HepG2 (cell line): ENCODE results near the gene HAUS1. TPM values are rescaled to one million over a fixed set of nuclear protein-coding genes. Genes with fewer than 3 reads are reported as not detected.

Source experiments
- ARID2 ChIP-seq: sonication (generic); formaldehyde crosslinking; IDR thresholded peaks from 2 replicates; pipeline ENCODE4 v1.8.1; 2022; ENCODE audit warnings: mild to moderate bottlenecking, missing genetic modification reagents, borderline replicate concordance
- BRD4 ChIP-seq: sonication (generic); formaldehyde crosslinking; IDR thresholded peaks from 2 replicates; pipeline ENCODE4 v1.4.0; 2020; ENCODE audit warnings: missing genetic modification reagents
- DMAP1 ChIP-seq: IDR thresholded peaks from 2 replicates; pipeline ENCODE4 v1.6.1; 2016
- FOXJ3 ChIP-seq: sonication (generic); formaldehyde crosslinking; IDR thresholded peaks from 2 replicates; pipeline ENCODE4 v1.4.0; 2020; ENCODE audit warnings: missing genetic modification reagents, mild to moderate bottlenecking, borderline replicate concordance
- FOXP1 ChIP-seq, 2 experiments: fragments of 450-650 bp in 1 of 2; IDR thresholded peaks; 2 replicates each; pipeline ENCODE4 v1.6.1; 2017 to 2018; ENCODE audit warnings: antibody characterized with exemption in 1 of 2
- GABPB1 ChIP-seq: IDR thresholded peaks from 2 replicates; pipeline ENCODE4 v1.6.1; 2016; ENCODE audit warnings: mild to moderate bottlenecking, missing genetic modification reagents, moderate library complexity, missing compliant biosample characterization
- JUN ChIP-seq: sonication (generic); formaldehyde crosslinking; IDR thresholded peaks from 2 replicates; pipeline ENCODE4 v1.4.0; 2020; ENCODE audit warnings: mild to moderate bottlenecking, missing genetic modification reagents
- KDM6A ChIP-seq: IDR thresholded peaks from 2 replicates; pipeline ENCODE4 v1.6.1; 2016; ENCODE audit warnings: low read depth
- MTF1 ChIP-seq: sonication (generic); formaldehyde crosslinking; IDR thresholded peaks from 2 replicates; pipeline ENCODE4 v1.5.0; 2020; ENCODE audit warnings: missing genetic modification reagents
- NFYC ChIP-seq: IDR thresholded peaks from 2 replicates; pipeline ENCODE4 v1.6.1; 2016; ENCODE audit warnings: missing genetic modification reagents, missing compliant biosample characterization
- POLR2G ChIP-seq: fragments of 200-400 bp; formaldehyde crosslinking; IDR thresholded peaks from 2 replicates; pipeline ENCODE4 v1.6.1; 2018; ENCODE audit warnings: mild to moderate bottlenecking, low read depth, low read length, moderate library complexity
- RAD51 ChIP-seq: fragments of 450-650 bp; IDR thresholded peaks from 2 replicates; pipeline ENCODE4 v1.6.1; 2016; ENCODE audit warnings: borderline replicate concordance
- SALL1 ChIP-seq: sonication (generic); formaldehyde crosslinking; IDR thresholded peaks from 2 replicates; pipeline ENCODE4 v1.8.0; 2022; ENCODE audit warnings: mild to moderate bottlenecking, missing genetic modification reagents
- THAP11 ChIP-seq: IDR thresholded peaks from 2 replicates; pipeline ENCODE4 v1.6.1; 2016; ENCODE audit warnings: missing biosample characterization, missing genetic modification reagents
- ZEB1 ChIP-seq: IDR thresholded peaks from 2 replicates; pipeline ENCODE4 v1.6.1; 2012; ENCODE audit warnings: mild to moderate bottlenecking, low read depth, inconsistent platforms; ENCODE audit not compliant: insufficient replicate concordance
- ZNF207 ChIP-seq: fragments of 450-650 bp; IDR thresholded peaks from 2 replicates; pipeline ENCODE4 v1.6.1; 2016; ENCODE audit warnings: antibody characterized with exemption, borderline replicate concordance
- ZNF432 ChIP-seq: sonication (generic); formaldehyde crosslinking; IDR thresholded peaks from 2 replicates; pipeline ENCODE4 v1.5.0; 2020; ENCODE audit warnings: missing genetic modification reagents, mild to moderate bottlenecking, borderline replicate concordance
- ZNF510 ChIP-seq: sonication (generic); formaldehyde crosslinking; IDR thresholded peaks from 2 replicates; pipeline ENCODE4 v1.4.0; 2020; ENCODE audit warnings: low read depth, mild to moderate bottlenecking, missing genetic modification reagents
- ZNF589 ChIP-seq: sonication (generic); formaldehyde crosslinking; conservative IDR thresholded peaks from 2 replicates; pipeline ENCODE4 v1.8.0; 2022; ENCODE audit warnings: mild to moderate bottlenecking, moderate library complexity, missing genetic modification reagents
- ZNF614 ChIP-seq: IDR thresholded peaks from 2 replicates; pipeline ENCODE4 v1.6.1; 2018; ENCODE audit warnings: missing biosample characterization, missing genetic modification reagents, inconsistent platforms, borderline replicate concordance
- ZNF629 ChIP-seq: sonication (generic); formaldehyde crosslinking; conservative IDR thresholded peaks from 2 replicates; pipeline ENCODE4 v1.5.0; 2020; ENCODE audit warnings: missing genetic modification reagents
- ZNF75D ChIP-seq: sonication (generic); formaldehyde crosslinking; IDR thresholded peaks from 2 replicates; pipeline ENCODE4 v1.8.1; 2023; ENCODE audit warnings: missing genetic modification reagents, mild to moderate bottlenecking, borderline replicate concordance
- polyA plus RNA-seq, 8 experiments: library from polyadenylated mRNA; depleted of rRNA in 3 of 8; stranded (reverse) in 7 of 8; unstranded in 1 of 8; fragments of >200 nt; fragmentation: Illumina TruSeq in 4 of 8; extraction: Trizol in 4 of 8; gene quantifications; 2 replicates each; pipeline versions ENCODE4 v1.2.1 to v1.2.3, GENCODE V29; 2011 to 2016; ENCODE audit warnings: low read depth in 4 of 8, missing spikeins in 1 of 8, mixed read lengths in 1 of 8; ENCODE audit not compliant: insufficient read depth in 1 of 8
- total RNA-seq, 5 experiments: library from RNA; depleted of rRNA; stranded (reverse); fragments of >200 nt; fragmentation: Illumina TruSeq; extraction: Trizol; gene quantifications; 2 replicates each; pipeline ENCODE4 v1.2.3, GENCODE V29; 2016; ENCODE audit warnings: low read depth in 1 of 5
- TF ChIP-seq, protein P1 (sequence below): sonication (generic); formaldehyde crosslinking; IDR thresholded peaks from 2 replicates; pipeline ENCODE4 v1.4.0; 2020; ENCODE audit warnings: mild to moderate bottlenecking, missing genetic modification reagents
- TF ChIP-seq, protein P2 (sequence below): sonication (generic); formaldehyde crosslinking; IDR thresholded peaks from 2 replicates; pipeline ENCODE4 v1.8.1; 2022; ENCODE audit warnings: low read depth, mild to moderate bottlenecking, missing genetic modification reagents
- TF ChIP-seq, protein P3 (sequence below): IDR thresholded peaks from 2 replicates; pipeline ENCODE4 v1.6.1; 2016; ENCODE audit warnings: low read depth

Gene HAUS1
- total and polyA plus RNA-seq, 2 of the 13 experiments (the other 11 are each of a cell fraction or from before 2014, with no cell fraction given) = 20.6 to 59.2 TPM

DNA sequence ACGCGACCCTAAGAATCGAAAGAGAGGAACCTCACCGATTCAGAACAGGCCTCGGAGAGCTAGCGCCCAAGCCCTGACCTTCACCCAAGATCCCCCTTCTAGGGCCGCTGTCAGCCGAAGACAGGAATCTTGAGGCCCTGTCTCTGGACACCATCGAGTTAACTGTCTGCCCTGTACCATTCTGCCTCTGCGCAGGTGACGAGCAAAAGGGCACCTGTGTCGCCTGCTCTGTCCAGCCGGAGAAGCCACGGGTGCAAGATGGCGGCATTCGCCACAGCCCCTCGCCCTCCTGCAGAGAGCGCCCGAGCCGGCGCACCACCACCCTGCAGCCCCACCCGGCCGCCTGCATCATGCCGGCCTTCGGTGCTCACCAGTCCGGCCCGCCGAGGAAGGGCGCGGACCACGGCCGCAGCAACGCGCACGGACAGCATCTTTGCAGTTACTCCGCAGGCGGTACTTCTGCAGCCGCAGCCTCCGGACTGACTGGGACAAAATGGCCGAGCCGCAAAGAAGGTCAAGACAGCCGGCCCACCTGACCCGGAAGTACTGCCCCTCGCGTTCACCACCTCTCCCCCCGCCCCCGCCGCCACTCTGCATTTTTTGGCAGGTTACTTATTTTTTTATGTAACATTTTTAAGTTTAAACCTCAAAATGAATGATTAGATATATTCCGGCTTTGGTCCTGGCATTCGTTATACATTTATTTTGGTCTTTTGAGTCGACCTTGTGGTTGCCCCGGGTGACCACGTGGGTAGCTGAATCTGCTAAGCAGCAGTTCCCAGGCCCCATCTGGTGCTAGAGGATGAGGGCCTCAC lies 6.2 kb upstream of the HAUS1 start, which contains the start of gene ATP5F1A (continued):
- TF ChIP-seq ARID2 = 0 out of 2 replicates have a peak, but pooled peaks have one; percentile 70
- TF ChIP-seq, protein P1, sequence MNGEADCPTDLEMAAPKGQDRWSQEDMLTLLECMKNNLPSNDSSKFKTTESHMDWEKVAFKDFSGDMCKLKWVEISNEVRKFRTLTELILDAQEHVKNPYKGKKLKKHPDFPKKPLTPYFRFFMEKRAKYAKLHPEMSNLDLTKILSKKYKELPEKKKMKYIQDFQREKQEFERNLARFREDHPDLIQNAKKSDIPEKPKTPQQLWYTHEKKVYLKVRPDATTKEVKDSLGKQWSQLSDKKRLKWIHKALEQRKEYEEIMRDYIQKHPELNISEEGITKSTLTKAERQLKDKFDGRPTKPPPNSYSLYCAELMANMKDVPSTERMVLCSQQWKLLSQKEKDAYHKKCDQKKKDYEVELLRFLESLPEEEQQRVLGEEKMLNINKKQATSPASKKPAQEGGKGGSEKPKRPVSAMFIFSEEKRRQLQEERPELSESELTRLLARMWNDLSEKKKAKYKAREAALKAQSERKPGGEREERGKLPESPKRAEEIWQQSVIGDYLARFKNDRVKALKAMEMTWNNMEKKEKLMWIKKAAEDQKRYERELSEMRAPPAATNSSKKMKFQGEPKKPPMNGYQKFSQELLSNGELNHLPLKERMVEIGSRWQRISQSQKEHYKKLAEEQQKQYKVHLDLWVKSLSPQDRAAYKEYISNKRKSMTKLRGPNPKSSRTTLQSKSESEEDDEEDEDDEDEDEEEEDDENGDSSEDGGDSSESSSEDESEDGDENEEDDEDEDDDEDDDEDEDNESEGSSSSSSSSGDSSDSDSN = peak; percentile 86
- TF ChIP-seq MTF1 (CRISPR knock-in tag) = no peak
- TF ChIP-seq, protein P2, sequence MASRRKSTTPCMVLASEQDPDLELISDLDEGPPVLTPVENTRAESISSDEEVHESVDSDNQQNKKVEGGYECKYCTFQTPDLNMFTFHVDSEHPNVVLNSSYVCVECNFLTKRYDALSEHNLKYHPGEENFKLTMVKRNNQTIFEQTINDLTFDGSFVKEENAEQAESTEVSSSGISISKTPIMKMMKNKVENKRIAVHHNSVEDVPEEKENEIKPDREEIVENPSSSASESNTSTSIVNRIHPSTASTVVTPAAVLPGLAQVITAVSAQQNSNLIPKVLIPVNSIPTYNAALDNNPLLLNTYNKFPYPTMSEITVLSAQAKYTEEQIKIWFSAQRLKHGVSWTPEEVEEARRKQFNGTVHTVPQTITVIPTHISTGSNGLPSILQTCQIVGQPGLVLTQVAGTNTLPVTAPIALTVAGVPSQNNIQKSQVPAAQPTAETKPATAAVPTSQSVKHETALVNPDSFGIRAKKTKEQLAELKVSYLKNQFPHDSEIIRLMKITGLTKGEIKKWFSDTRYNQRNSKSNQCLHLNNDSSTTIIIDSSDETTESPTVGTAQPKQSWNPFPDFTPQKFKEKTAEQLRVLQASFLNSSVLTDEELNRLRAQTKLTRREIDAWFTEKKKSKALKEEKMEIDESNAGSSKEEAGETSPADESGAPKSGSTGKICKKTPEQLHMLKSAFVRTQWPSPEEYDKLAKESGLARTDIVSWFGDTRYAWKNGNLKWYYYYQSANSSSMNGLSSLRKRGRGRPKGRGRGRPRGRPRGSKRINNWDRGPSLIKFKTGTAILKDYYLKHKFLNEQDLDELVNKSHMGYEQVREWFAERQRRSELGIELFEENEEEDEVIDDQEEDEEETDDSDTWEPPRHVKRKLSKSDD (CRISPR knock-in tag) = peak; percentile 82
- no peak for TF ChIP-seq RAD51
- peak; percentile 91 for TF ChIP-seq BRD4 (CRISPR knock-in tag)
- no peak for TF ChIP-seq ZEB1
- TF ChIP-seq, protein P3, sequence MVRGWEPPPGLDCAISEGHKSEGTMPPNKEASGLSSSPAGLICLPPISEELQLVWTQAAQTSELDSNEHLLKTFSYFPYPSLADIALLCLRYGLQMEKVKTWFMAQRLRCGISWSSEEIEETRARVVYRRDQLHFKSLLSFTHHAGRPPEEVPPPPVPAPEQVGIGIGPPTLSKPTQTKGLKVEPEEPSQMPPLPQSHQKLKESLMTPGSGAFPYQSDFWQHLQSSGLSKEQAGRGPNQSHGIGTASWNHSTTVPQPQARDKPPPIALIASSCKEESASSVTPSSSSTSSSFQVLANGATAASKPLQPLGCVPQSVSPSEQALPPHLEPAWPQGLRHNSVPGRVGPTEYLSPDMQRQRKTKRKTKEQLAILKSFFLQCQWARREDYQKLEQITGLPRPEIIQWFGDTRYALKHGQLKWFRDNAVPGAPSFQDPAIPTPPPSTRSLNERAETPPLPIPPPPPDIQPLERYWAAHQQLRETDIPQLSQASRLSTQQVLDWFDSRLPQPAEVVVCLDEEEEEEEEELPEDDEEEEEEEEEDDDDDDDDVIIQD (CRISPR knock-in tag) = no peak
- TF ChIP-seq POLR2G = peak; percentile 94
- TF ChIP-seq KDM6A (CRISPR knock-in tag) = no peak
- no peak for TF ChIP-seq ZNF207
- TF ChIP-seq FOXP1 (IDR thresholded peaks at IDR 0.05) = no peak
- TF ChIP-seq FOXP1 (CRISPR knock-in tag; IDR thresholded peaks at IDR 0.05) = no peak
- TF ChIP-seq THAP11 (CRISPR knock-in tag) = peak; percentile 91
- no peak for TF ChIP-seq ZNF432 (CRISPR knock-in tag)
- TF ChIP-seq ZNF614 (CRISPR knock-in tag) = peak; percentile 54; the same call in 1 of the 2 replicates
- TF ChIP-seq ZNF589 (CRISPR knock-in tag) = 0 out of 2 replicates have a peak, but pooled peaks have one; percentile 18
- no peak for TF ChIP-seq JUN
- TF ChIP-seq ZNF75D (CRISPR knock-in tag) = no peak
- 0 out of 2 replicates have a peak, but pooled peaks have one; percentile 25 for TF ChIP-seq ZNF629 (CRISPR knock-in tag)
- TF ChIP-seq NFYC (CRISPR knock-in tag) = no peak
- TF ChIP-seq DMAP1 (CRISPR knock-in tag) = peak; percentile 96
- TF ChIP-seq FOXJ3 (CRISPR knock-in tag) = no peak; the same call in 1 of the 2 replicates
- TF ChIP-seq ZNF510 (CRISPR knock-in tag) = no peak; the same call in 1 of the 2 replicates
- peak; percentile 88 for TF ChIP-seq SALL1 (CRISPR knock-in tag)
- peak; percentile 100 for TF ChIP-seq GABPB1 (CRISPR knock-in tag)
